Effector memory CD8-positive, alpha-beta T cell (primary cell): ENCODE data around the gene CHRNB1.

ENCODE experiments used
- ATAC-seq: fragments of 150-1000 bp; cut with Tn5 transposase; replicated peaks from 2 replicates; pipeline ENCODE4 v1.10.0; 2021; ENCODE audit warnings: mild to moderate bottlenecking, moderate library complexity
- DNase-seq, 3 experiments: peaks; one replicate each; pipeline ENCODE4 v3.0.0; 2021
- H3K27ac Mint-ChIP-seq, 2 donors: one replicate each; pipeline ENCODE4 v1.8.0; 2022; ENCODE audit warnings: mild to moderate bottlenecking in 2 of 2, mixed read lengths in 2 of 2, moderate library complexity in 2 of 2
- H3K27me3 Mint-ChIP-seq, 2 donors: one replicate each; pipeline ENCODE4 v1.8.0; 2022; ENCODE audit warnings: mixed read lengths in 2 of 2
- H3K36me3 Mint-ChIP-seq: one replicate; pipeline ENCODE4 v1.8.0; 2022; ENCODE audit warnings: mild to moderate bottlenecking, moderate library complexity, mixed read lengths; ENCODE audit not compliant: insufficient read depth
- H3K4me1 Mint-ChIP-seq, 2 donors: one replicate each; pipeline ENCODE4 v1.8.0; 2022; ENCODE audit warnings: low read depth in 2 of 2, mixed read lengths in 2 of 2
- H3K4me3 Mint-ChIP-seq, 2 donors: one replicate each; pipeline ENCODE4 v1.8.0; 2022; ENCODE audit warnings: mild to moderate bottlenecking in 2 of 2, mixed read lengths in 2 of 2, moderate library complexity in 2 of 2
- H3K9me3 Mint-ChIP-seq, 2 donors: one replicate each; pipeline ENCODE4 v1.8.0; 2022; ENCODE audit warnings: mixed read lengths in 2 of 2

CHRNB1 gene

GRCh38 chr17:7437369-7437863 is 7.4 kb upstream of the CHRNB1 start:
- Mint-ChIP-seq H3K9me3 (no peaks in the 10 kb centered on the region), H3K27me3 (peaks cover 35 to 49% of the 10 kb centered on the region in 2 donors), H3K4me1 (peaks cover 34 to 41% of the 10 kb centered on the region in 2 donors), H3K36me3 (peaks cover 28% of the 10 kb centered on the region), H3K4me3 (peak overlapping the region; percentile 93 to 97), H3K27ac (peak overlapping the region in 1 of 2 donors; percentile 93)
- ATAC-seq, result no peak
- DNase-seq, result no peak

- ATAC-seq, result no peak
- Mint-ChIP-seq H3K4me1 (peaks cover 34 to 41% of the 10 kb centered on the region in 2 donors), H3K27me3 (peaks cover 40 to 53% of the 10 kb centered on the region in 2 donors), H3K9me3 (no peaks in the 10 kb centered on the region), H3K4me3 (peak overlapping the region; percentile 60 to 76), H3K36me3 (peaks cover 28% of the 10 kb centered on the region), H3K27ac (peak overlapping the region in 1 of 2 donors; percentile 16)
- peak in 1 of 3 experiments; percentile 12 for DNase-seq
Measured at GRCh38 chr17:7437950-7438614, 6.8 kb upstream of the CHRNB1 start.

DNA sequence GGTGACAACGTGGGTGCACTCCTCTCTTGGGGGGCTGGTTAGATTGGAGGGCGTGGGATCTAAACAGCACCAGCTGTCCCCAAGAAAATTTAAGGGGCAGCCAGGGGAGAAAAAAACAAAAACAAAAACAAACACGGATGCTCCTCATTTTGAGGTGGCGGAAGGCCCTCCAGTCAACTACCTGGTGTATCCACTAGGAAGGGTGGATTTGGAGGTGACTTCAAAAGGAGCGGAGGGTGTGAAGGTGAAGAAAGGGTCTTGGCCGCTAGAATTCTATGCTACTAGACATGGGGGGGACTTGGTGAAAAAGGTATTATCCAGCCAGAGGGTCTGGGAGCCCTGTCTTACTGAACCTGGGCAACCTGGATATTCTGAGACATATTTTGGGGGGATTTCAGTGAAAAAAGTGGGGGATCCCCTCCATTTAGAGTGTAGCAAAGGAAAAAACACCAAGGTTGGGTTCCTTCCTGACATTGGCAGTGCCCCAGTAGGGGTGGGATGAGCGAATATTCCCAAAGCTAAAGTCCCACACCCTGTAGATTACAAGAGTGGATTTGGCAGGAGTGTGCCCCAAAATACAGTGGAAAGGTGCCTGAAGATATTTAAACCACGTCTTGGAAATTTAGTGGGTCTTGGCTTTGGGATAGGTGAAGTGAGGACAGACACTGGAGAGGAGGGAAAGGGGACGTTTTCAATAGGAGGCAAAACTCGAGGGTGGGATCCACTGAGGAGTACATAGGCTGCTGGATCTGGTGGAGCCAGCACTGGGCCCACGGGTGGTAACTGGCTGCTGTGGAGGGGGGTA is 6.0 kb upstream of the CHRNB1 start:
- no peak for ATAC-seq
- peaks cover 34 to 41% of the 10 kb centered on the region in 2 donors for H3K4me1 Mint-ChIP-seq

GRCh38 chr17:7439462-7440112 is 5.3 kb upstream of the CHRNB1 start, which contains the start of gene FGF11:
Gene FGF11, plus strand, starts transcription at chr17:7439512. Its CDS starts 109 bp downstream, at chr17:7439621.
- Mint-ChIP-seq H3K4me1 (peaks cover 34 to 41% of the 10 kb centered on the region in 2 donors), H3K36me3 (peaks cover 30% of the 10 kb centered on the region), H3K9me3 (no peaks in the 10 kb centered on the region), H3K27me3 (peaks cover 52 to 67% of the 10 kb centered on the region in 2 donors), H3K27ac (peak within 1 kb of the TSS; percentile 16 to 87), H3K4me3 (peak within 1 kb of the TSS; percentile 78 to 83)
- ATAC-seq, result no peak
- no peak for DNase-seq

More for the DNA sequence above, 6.0 kb upstream of the CHRNB1 start:
- peak overlapping the region in 1 of 2 donors; percentile 16 for H3K27ac Mint-ChIP-seq
- H3K36me3 Mint-ChIP-seq, result peaks cover 30% of the 10 kb centered on the region
- H3K4me3 Mint-ChIP-seq, result peak overlapping the region; percentile 60 to 76
- H3K9me3 Mint-ChIP-seq, result no peaks in the 10 kb centered on the region
- H3K27me3 Mint-ChIP-seq, result peaks cover 47 to 61% of the 10 kb centered on the region in 2 donors
- no peak for DNase-seq

- H3K27me3 Mint-ChIP-seq, result peaks cover 56 to 73% of the 10 kb centered on the region in 2 donors
- peaks cover 33 to 39% of the 10 kb centered on the region in 2 donors for H3K4me1 Mint-ChIP-seq
Measured at GRCh38 chr17:7440113-7440833, 4.6 kb upstream of the CHRNB1 start.

GRCh38 chr17:7440834-7441195 is 4.0 kb upstream of the CHRNB1 start:
- peaks cover 61 to 79% of the 10 kb centered on the region in 2 donors for H3K27me3 Mint-ChIP-seq
- H3K4me1 Mint-ChIP-seq, result peaks cover 37 to 40% of the 10 kb centered on the region in 2 donors
- ATAC-seq, result no peak

More at GRCh38 chr17:7440113-7440833, 4.6 kb upstream of the CHRNB1 start:
- DNase-seq, result peak in 2 of 3 experiments; percentile 18 to 19
- Mint-ChIP-seq H3K9me3 (no peaks in the 10 kb centered on the region), H3K4me3 (peak overlapping the region; percentile 78 to 83), H3K27ac (peak overlapping the region in 1 of 2 donors; percentile 87), H3K36me3 (peaks cover 25% of the 10 kb centered on the region)
- no peak for ATAC-seq

DNA sequence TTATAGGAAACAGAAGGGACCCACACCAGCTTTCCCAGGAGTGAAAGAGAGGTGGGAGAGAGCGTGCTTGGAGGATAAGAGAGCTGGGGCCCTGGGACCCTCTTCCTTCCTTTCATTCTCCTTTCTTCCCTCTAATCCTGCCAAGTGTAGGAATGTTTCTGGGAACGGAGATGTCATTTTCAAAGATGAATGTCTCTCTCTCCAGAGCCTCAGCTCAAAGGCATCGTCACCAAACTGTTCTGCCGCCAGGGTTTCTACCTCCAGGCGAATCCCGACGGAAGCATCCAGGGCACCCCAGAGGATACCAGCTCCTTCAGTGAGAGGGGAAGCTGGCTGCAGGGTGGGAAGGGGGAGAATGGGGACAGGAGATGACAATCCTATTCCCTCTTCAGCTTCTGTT is 3.6 kb upstream of the CHRNB1 start:
- H3K9me3 Mint-ChIP-seq, result no peaks in the 10 kb centered on the region
- no peak overlapping the region for H3K4me3 Mint-ChIP-seq
- no peak overlapping the region for H3K27ac Mint-ChIP-seq
- no peak for DNase-seq
- H3K27me3 Mint-ChIP-seq, result peaks cover 66 to 83% of the 10 kb centered on the region in 2 donors
- ATAC-seq, result no peak
- peaks cover 33 to 39% of the 10 kb centered on the region in 2 donors for H3K4me1 Mint-ChIP-seq
- peaks cover 19% of the 10 kb centered on the region for H3K36me3 Mint-ChIP-seq

More at GRCh38 chr17:7440834-7441195, 4.0 kb upstream of the CHRNB1 start:
- Mint-ChIP-seq H3K27ac (no peak overlapping the region), H3K9me3 (no peaks in the 10 kb centered on the region), H3K36me3 (peaks cover 23% of the 10 kb centered on the region), H3K4me3 (peak overlapping the region; percentile 78 to 83)
- DNase-seq, result no peak

DNA sequence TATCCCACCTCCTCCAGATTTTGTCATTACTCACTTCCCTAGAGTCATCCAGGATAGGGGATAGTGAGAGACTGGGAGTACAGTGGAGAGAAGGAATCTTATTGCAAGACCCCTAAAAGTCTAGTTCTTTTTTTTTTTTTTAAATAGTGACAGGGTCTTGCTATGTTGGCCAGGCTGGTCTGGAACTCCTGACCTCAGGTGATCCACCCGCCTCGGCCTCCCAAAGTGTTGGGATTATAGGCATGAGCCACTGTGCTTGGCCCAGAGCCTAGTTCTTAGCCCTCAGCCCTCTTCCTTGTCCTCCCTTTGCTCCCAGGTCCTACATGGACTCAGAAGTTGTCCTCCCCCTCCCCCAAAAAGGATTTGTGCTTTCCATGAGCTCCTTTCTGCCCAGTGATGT is 2.7 kb upstream of the CHRNB1 start:
- ATAC-seq, result no peak
- Mint-ChIP-seq H3K4me3 (no peak overlapping the region), H3K4me1 (peaks cover 28 to 33% of the 10 kb centered on the region in 2 donors), H3K9me3 (no peaks in the 10 kb centered on the region), H3K27me3 (peaks cover 70 to 92% of the 10 kb centered on the region in 2 donors), H3K36me3 (peaks cover 10% of the 10 kb centered on the region), H3K27ac (no peak overlapping the region)
- DNase-seq, result no peak

GRCh38 chr17:7443499-7444485 is 1.1 kb upstream of the CHRNB1 start:
- Mint-ChIP-seq H3K36me3 (peaks cover 5% of the 10 kb centered on the region), H3K27me3 (peaks cover 75 to 92% of the 10 kb centered on the region in 2 donors), H3K4me3 (no peak overlapping the region), H3K27ac (no peak overlapping the region), H3K4me1 (peaks cover 23 to 27% of the 10 kb centered on the region in 2 donors), H3K9me3 (no peaks in the 10 kb centered on the region)
- DNase-seq (no peak), ATAC-seq (no peak)

GRCh38 chr17:7445619-7445968 is 733 bp downstream of the CHRNB1 start:
- ATAC-seq (peak; percentile 88), DNase-seq (no peak)
- peak overlapping the region; percentile 63 to 73 for H3K4me3 Mint-ChIP-seq
- H3K9me3 Mint-ChIP-seq, result no peaks in the 10 kb centered on the region
- peaks cover 63 to 80% of the 10 kb centered on the region in 2 donors for H3K27me3 Mint-ChIP-seq
- no peak overlapping the region for H3K27ac Mint-ChIP-seq
- H3K36me3 Mint-ChIP-seq, result peaks cover 5% of the 10 kb centered on the region
- peaks cover 13 to 14% of the 10 kb centered on the region in 2 donors for H3K4me1 Mint-ChIP-seq

DNA sequence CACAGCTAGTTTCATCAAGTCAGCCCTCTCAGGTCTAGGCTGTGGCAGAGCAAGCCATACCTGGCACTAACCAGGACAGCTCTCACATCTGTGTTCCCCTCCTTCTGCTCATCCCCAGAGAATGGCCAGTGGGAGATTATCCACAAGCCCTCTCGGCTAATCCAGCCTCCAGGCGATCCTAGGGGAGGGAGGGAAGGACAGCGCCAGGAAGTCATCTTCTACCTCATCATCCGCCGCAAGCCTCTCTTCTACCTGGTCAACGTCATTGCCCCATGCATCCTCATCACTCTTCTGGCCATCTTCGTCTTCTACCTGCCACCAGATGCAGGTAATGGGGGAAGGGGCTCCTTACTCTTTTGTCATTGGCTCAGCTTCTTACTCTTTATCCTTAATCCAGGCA is 3.6 kb downstream of the CHRNB1 start:
- Mint-ChIP-seq H3K27me3 (peaks cover 38 to 54% of the 10 kb centered on the region in 2 donors), H3K9me3 (no peaks in the 10 kb centered on the region), H3K4me3 (no peak overlapping the region), H3K27ac (no peak overlapping the region), H3K4me1 (peaks cover 13% of the 10 kb centered on the region in 2 donors), H3K36me3 (peaks cover 3% of the 10 kb centered on the region)
- ATAC-seq, result no peak
- DNase-seq, result no peak
